Measurements from ENCODE around the gene TRIOBP.
"Not testable (repeated sequence)": the region's sequence is repeated elsewhere in the genome, so short reads cannot be mapped to it uniquely, and the experiment has no call there.

The TRIOBP gene

GRCh38 chr22:37696657-37697537, at the start of gene TRIOBP:
TRIOBP (plus strand) TSS chr22:37697048; CDS start chr22:37701366, 4,318 bp downstream.
- peak; percentile 96 for DNase-seq

DNA sequence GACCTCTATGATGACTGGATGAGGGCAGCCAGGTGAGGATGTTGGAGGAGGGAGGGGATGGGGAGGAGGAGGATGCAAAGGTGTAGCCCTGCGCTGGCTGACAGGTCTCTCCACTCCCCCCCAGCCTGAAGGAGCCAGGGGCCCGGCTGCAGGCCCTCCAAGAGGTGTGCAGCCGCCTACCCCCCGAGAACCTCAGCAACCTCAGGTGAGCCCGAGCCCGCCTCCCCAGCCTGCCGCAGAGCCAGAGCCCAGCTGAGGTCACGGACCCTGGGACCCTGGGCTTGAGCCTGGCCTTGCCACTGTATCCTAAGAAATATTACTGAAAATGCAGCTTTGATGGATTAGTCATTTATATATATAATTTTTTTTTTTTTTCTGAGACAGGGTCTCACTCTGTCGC, 49.5 kb upstream of the TRIOBP start:
- no peak for DNase-seq

- no peak for DNase-seq
Measured at GRCh38 chr22:37647928-37648327, 48.9 kb upstream of the TRIOBP start.

DNA sequence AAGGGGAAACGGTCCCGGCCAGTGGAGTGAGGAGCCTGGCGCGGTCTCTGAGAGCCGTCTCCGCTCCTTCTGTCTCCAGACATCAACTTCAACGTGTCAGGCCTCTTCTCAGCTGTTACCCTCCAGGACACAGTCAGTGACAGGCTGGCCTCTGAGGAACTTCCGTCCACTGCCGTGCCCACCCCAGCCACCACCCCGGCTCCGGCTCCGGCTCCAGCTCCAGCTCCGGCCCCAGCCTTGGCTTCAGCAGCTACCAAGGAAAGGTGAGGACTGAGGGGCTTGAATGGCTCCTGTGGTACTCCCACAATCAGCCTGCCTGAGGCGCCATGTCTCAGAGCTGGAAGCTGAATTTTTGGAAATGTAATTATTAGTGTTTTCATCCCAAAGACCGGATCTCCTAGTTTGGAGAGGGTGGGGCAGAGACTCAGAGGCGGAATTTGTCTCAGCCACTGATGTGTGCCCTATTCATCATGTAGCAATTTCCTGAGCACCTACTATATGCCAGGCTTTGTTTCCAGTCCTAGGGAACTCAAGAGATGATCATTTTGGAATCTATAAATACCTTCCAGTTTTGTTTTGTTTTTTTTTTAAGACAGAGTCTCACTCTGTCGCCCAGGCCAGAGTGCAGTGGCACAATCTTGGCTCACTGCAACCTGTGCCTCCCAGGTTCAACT, 46.2 kb upstream of the TRIOBP start:
- no peak for DNase-seq

DNA sequence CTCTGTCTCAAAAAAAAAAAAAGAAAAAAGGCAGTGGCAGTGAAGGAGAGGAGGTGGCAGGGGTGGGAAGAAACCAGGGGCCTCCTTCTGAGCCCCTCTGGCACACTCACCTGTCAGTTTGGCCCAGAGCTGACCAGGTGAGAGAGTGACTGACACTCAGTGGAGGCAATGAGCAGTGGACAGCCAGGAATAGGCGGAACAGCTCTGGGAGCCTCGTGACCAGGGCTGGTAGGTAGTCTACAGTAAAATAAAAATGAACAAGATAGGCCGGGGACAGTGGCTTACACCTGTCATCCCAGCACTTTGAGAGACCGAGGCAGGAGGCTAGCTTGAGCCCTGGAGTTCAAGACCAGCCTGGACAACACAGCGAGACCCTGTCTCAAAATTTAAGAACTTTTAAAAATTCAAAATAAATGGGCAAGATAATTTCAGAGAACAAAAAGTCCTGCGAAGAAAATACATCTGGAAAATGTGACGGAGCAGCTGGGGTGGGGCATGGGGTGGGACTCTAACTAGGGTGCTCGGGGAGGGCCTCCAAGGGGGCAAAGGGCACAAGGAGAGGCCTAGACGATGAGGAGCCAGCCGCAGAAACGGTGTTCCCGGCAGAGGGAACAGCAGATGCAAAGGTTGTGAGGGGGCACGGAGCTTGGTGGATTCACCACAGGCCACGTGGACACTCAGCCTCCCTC, 42.1 kb upstream of the TRIOBP start:
- DNase-seq: no peak

DNA sequence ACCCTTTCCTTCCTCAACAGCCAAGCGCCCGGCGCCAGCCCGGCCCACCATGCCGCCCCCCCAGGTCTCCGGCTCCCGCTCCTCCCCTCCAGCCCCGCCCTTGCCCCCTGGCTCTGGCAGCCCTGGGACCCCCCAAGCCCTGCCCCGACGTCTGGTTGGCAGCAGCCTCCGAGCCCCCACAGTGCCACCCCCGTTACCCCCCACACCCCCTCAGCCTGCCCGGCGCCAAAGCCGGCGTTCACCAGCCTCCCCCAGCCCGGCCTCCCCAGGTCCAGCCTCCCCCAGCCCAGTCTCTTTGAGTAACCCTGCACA, 41.6 kb upstream of the TRIOBP start:
- no peak for DNase-seq

DNA sequence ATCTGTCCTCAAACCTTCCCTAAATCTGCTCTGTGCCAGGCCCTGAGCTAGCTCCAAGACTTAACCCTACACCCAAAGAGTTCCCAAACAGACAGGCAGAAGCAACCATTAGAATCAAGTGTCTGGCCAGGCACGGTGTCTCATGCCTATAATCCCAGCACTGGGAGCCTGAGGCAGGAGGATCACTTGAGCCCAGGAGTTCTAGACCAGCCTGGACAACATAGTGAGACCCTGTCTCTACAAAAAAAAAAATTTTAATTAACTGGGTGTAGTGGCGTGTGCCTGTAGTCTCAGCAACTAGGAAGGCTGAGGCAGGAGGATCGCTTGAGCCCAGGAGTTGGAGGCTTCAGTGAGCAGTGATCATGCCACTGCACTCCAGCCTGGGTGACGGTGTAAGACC, 40.3 kb upstream of the TRIOBP start:
- DNase-seq: not testable (repeated sequence)

DNA sequence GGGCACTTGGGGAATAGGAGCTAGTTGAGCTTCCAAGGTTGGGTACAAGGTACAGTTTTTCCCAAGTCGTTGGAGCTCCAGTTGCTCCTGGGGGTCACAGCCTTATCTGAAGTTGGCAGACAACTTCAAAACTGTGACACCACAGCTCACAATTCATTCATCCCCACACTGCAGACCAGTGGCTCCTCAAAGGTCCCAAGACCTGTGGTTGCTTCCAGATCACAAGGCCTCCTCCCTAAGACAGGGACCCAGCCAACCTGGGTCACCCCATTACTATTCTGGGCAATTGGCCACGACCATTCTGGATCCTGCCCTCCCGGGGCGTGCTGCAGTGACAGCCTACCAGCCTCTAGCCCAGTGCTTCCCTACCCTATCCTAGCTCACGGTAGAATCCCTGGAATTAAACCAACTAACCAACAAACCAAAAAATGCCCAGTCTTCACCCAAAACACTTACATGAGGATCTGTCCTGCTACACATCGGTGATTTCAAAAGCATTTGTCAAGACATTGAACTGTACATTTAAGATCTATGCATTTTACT, 39.2 kb upstream of the TRIOBP start:
- no peak for DNase-seq

DNA sequence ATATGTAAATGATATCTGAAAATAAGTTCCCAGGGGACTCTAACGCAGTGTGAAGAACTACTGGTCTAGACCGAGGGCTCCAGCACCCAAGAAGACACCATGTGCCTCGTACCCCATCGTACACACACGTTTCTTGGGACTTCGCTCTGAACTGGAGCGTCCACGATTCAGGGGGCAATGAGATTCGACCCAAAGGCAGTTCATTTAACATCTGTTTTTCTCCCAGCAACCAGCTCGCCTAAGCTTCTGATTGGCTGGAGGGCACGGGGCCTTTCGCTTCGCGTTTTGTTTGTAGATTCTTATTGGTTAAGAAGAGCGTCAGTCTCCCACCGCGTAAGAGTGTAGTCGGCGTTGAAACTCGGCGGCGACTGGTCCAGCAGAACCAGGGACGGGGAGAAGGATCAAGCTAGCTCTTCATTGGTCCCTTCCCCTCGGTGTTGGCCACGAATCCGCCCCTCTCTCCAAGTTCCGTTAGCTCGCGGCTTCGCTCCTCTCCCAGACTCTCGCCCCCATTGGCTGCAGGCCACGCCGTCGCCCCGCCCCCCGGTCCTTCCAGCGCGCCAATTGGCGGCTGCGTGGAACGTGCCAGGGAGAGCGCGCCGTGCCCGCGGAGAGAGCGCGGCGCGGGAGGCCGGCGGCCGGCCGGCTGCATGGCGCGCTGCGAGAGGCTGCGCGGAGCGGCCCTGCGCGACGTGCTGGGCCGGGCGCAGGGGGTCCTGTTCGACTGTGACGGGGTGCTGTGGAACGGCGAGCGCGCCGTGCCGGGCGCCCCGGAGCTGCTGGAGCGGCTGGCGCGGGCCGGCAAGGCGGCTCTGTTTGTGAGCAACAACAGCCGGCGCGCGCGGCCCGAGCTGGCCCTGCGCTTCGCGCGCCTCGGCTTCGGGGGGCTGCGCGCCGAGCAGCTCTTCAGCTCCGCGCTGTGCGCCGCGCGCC, 38.4 kb upstream of the TRIOBP start, which contains the start of gene PDXP:
TSS of gene PDXP (plus strand) at position 591 of the 933 bp plus-strand sequence. CDS start at position 651, 60 bp downstream.
- DNase-seq: peak; percentile 100

DNA sequence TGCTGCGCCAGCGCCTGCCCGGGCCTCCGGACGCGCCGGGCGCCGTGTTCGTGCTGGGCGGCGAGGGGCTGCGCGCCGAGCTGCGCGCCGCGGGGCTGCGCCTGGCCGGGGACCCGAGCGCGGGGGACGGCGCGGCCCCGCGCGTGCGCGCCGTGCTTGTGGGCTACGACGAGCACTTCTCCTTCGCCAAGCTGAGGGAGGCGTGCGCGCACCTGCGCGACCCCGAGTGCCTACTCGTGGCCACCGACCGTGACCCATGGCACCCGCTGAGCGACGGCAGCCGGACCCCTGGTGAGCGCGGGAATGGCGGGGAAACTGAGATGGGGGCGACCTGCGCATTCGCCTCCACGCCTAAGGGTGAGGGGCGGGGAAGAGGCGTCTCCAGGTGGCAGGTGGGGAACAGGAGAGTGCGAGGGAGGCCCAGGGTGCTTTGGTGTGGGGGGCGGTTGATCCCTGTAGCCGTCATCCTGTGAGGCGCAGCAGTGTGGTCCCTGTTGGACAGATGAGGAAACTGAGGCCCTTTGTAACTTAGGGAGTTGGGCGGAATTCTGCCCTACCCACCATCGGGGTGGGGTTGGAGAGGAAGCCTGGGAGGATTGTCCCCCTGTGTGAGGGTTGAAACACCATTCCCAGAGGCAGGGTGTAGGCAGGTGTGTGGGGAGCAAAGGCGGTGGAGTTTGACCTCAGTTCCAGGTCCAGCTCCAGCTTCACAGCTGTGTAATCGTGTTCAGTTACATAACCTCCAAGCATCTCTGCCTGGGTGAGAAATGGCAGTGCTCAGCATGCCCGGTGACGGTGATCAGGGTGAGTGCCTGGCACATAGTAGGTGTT, 37.6 kb upstream of the TRIOBP start:
- no peak for DNase-seq

DNA sequence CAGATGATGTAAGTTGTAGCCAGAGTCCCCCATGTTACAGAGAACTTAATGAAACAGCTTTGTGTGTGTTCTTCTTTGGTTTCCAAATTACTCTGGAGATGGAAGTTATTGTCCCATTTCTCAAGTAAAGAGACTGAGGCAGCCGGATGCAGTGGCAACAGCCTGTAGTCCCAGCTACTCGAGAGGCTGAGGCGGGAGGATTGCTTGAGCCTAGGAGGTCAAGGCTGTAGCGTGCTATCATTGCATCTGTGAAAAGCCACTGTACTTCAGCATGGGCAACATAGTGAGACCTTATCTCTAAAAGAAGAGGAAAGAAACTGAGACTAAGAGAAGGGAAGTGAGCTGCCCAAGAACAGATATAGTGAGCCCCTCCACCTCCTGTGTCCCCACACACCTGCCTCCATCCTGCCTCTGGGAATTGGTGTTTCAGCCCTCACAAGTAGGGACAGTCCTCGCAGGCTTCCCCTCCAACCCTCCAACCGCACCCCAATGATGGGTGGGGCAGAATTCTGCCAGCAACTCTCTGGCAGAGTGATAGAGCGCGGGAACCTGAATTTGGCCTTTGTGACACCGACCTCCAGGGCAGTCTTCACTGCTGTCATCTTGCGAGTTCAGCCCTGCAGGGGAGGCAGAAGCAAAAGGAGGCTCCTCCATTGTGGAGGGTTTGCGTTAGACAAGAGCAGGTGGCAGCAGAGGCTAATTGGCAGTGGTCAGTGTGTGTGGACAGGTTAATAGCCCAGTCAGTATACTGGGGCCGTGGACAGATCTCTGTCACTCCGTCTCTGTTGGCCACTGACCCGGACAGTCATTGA, 36.7 kb upstream of the TRIOBP start:
- DNase-seq: no peak

DNA sequence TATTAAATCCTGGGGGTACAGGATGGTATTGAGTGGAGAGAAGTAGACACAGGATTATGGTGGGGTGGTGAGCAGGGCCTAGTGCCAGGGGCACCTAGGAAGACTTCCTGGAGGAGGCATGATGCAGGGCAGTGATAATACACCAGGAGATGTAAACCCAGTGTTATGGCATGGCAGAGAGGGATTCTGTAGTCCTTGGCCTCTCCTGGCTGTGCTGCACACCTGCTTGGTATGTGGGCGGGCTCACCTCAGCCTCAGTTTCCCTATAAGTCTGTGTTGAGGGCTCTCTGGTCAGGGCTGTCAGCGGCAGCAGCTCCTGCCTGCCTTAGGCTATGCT, 36.2 kb upstream of the TRIOBP start:
- DNase-seq: no peak

GRCh38 chr22:37661160-37661924, 35.5 kb upstream of the TRIOBP start:
- peak; percentile 62 for DNase-seq

GRCh38 chr22:37662039-37662438, 34.8 kb upstream of the TRIOBP start:
- DNase-seq: no peak

DNA sequence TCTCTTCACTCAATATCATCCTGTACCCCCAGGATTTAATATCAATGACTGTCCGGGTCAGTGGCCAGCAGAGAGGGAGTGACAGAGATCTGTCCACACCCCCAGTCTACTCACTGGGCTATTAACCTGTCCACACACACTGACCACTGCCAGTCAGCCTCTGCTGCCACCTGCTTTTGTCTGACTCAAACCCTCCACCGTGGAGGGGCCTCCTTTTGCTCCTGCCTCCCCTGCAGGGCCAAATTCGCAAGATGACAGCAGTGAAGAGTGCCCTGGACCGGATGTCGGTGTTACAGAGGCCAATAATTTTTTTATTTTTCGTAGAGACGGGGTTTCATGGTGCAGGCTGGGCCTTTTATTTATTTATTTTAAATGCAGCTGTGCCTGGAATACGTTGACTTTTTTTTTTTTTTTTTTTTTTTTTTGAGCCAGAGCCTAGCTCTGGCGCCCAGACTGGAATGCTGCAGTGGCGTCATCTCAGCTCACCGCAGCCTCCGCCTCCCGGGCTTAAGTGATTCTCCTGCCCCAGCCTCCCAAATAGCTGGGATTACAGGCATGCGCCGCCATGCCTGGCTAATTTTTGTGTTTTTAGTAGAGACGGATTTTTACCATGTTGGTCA, 33.2 kb upstream of the TRIOBP start:
- no peak for DNase-seq

DNA sequence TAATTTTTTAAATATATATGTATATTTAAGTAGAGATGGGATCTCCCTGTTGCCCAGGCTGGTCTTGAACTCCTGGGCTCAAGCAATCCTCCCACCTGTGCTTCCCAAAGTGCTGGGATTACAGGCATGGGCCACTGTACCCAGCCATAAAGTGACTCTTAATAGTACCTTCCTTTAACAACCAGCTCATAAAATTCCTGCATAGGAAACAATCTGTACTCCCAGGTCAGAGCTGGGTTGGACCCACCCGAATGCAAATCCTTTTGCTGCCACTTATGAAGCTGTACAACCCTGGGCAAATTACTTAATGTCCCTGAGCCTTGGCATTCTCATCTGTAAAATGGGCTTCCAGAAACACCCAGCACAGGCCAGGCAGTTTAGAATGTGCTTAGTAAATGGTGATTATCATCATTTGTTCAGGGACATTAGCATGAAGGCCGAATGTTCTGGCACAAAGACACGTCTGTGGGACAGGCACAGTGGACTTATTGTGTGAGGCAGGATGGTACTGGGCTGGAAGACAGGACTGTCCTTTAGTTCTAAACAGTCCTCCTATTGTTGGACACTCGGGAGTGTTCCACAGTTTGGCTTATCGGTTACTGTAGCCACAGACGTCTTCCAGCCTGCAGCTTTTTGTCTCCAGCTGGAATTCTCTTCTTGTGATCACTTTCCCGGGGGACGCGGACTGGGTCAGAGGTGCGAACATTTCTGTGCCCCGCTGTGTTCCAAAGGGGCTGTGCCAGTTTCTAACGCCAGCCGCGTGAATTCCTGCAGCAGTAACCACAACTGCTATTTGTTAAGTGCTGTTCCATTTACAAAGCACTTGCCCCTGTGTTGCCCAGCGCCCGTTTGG, 32.4 kb upstream of the TRIOBP start:
- DNase-seq: no peak

- DNase-seq: no peak
Measured at GRCh38 chr22:37665487-37665886, 31.4 kb upstream of the TRIOBP start.

DNA sequence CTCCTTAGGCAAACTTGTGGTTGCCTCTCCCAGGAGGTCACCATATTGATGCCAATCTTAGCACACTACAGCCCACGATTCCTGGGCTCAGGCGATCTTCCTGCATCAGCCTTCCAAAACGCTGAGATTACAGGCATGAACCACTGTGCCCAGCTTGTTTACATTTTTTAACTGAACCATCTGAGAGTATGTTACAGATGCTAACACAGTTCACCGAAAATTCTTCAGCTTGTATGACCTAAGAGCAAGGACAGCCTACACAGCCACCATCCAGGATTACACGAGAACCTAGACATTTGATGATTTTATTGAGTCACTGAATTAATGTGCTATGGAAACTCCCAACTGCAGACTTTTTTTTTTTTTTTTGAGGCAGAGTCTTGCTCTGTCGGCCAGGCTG, 27.3 kb upstream of the TRIOBP start:
- no peak for DNase-seq

All from DMS153 (cell line).